GM18517 (cell line): Measurements from ENCODE around the gene C2orf42.
"Not testable (repeated sequence)": the region's sequence is repeated elsewhere in the genome, so short reads cannot be mapped to it uniquely, and the experiment has no call there.

Experiments
- ATAC-seq: cut with Tn5 transposase; IDR thresholded peaks from one replicate; pipeline ENCODE4 v1.9.1; 2021; ENCODE audit warnings: mild to moderate bottlenecking, moderate library complexity; ENCODE audit not compliant: unreplicated experiment

Gene C2orf42

GRCh38 chr2:70190418-70191243, at the start of gene C2orf42:
Gene C2orf42, minus strand, starts transcription at chr2:70191019. Its CDS starts 9,034 bp downstream, at chr2:70181985.
- peak; percentile 82 for ATAC-seq

- no peak for ATAC-seq
These were observed 49.8 kb upstream of the C2orf42 start for GRCh38 chr2:70240599-70240998.

- no peak for ATAC-seq
These were observed 43.1 kb upstream of the C2orf42 start for GRCh38 chr2:70233926-70234325.

DNA sequence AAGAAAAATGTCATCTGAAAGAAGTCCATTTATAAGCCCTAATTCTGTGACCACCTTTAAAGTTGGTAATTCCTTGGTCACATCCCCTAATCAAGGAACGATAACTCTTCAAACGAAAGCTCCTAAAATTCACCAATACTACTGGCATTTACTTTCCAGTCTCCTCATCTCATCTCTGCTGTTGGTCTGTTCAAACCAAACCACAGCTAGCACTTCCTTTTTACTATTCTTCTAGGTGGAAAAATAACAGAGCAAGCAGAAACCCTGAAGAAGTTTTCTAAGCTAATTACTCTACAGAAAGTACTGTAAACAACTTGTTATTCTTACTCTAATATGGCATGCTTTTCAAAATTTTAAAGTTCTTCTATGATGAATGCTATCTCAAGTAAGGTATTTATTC, 36.0 kb upstream of the C2orf42 start:
- no peak for ATAC-seq

- not testable (repeated sequence) for ATAC-seq
These were observed 32.5 kb upstream of the C2orf42 start for GRCh38 chr2:70223305-70223704.

DNA sequence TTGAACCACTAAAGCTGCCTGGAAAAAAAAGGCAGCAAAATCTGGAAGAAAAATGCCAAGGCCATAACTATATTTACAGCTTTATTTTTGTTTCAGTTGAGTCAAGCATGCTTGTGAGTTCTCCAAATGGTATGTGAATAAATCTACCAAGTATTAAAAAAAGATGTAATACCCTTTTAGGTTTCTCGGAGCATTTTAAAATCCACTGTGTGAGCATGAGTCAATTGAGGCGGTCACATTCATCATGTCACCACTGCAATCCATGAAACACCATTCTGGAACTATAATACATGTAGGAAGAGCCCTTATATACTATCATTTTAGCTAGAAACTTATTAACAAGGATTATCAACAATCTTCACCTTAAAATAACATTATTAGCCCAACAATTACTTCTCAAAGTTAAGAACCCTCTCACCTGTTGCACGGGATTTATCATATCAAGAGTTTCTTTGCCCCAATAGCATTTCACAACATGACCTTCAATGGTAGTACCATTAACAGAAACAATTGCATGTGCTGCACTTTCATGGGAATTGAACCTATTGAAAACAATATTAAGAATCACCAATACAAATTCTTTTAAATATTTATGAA, 24.2 kb upstream of the C2orf42 start:
- no peak for ATAC-seq

GRCh38 chr2:70214365-70214764, 23.5 kb upstream of the C2orf42 start:
- no peak for ATAC-seq

DNA sequence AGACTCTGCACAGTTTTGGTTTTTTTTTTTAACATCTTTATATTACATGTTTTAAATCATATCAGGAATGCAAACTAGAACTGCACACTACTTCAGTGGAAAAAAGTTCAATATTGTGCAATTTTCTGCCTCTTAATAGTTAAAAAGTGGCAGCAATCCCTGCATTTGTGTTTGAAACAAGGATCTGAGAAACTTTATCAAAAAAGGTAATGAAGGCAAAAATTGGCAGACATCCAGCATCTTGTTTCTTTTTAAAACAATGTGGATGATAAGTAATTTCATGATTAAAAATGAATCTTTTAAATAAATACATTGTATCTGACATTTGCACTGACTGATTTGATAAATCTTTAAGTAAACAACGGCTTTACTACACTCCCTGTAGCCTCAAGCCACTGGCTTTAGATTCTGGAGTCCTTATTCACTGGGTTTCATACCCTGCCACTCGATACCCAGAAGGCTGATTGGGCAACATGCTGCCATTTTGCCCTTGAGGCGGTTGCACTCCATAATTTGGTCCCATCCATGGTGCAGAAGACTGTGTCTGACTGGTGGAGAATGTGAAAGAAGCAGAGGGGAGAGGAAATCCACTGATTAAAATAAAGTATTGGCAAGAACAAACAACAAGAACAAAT, 21.6 kb upstream of the C2orf42 start:
- no peak for ATAC-seq

DNA sequence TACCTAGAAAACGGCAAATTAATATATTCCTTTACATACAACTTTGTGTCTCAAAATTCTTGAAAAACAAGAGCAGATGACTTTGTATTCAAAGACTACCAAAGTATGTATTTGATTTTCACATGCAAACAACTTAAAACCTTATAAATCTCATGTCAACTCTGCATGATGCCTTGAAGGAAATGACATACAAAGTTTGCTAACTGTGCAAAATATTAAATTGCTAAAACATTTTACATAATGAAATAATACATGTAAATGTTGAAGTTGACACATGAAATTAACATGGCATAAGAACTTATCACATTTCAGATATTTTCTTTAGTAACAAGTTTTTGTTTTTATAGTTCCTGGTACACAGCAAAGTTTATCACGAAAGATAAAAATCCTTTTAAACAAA, 20.8 kb upstream of the C2orf42 start:
- ATAC-seq, result no peak

DNA sequence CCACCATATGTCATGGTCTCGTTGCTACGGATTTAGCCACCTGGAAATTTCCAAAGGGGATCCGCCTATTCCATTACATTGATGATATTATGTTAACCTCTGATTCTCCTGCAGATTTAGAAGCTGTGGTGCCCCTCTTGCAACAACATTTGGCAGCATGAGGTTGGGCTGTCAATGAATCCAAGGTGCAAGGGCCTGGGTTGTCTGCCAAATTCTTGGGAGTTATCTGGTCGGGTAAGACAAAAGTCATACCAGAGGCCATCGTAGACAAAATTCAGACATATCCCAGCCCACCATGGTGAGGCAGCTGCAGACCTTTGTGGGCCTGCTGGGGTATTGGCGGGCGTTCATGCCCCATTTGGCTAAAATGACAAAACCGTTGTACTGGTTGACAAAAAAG, 13.6 kb upstream of the C2orf42 start:
- no peak for ATAC-seq

GRCh38 chr2:70203086-70203485, 12.3 kb upstream of the C2orf42 start:
- ATAC-seq, result no peak

GRCh38 chr2:70202236-70202806, 11.5 kb upstream of the C2orf42 start:
- ATAC-seq, result no peak

DNA sequence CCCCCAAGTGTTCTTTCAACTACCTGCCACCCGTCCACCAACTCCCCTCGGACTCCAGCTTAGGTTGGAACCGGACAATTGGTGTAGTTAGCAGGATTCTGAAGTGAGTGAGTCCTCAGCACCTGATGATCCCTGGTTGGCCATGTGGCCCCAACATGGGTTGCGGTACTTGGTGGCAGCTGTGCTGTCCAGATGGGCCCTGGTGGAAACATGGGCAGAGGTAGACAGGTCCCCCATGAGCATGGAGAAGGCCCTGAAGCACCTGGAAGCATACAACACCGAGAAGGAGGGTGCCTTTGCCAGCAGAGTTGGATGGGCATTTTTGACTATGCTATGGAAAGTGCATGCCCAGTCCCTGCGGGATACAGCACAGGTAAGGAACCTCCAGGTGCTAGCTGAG, 11.0 kb upstream of the C2orf42 start:
- no peak for ATAC-seq

- ATAC-seq, result no peak
These were observed 10.5 kb upstream of the C2orf42 start for GRCh38 chr2:70201225-70201768.

DNA sequence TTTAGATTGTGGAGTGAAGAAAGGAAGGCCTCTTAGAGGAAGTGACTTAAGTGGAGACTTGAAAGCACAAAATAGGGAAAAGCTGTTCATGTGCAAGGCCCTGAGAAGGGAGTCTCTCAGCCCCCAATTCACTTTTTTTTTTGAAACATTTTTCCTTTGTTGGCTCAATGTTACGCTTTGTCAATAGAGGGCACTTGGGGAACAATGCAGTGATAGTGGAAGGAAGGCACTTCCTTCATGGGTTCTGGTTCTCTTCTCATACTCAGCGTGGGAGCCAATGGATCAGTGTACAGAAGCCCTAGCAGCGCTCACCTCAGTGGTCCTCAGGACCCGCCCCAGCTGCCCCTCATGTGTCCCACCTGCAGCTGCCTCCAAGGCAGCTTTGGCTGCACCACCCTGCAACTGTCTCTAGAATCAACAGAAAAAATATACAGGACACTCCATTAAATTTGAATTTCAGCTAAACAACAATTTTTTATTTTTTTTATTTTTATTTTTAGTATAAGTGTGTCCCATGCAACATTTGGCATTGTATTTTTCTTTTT, 8.6 kb upstream of the C2orf42 start:
- ATAC-seq, result no peak

DNA sequence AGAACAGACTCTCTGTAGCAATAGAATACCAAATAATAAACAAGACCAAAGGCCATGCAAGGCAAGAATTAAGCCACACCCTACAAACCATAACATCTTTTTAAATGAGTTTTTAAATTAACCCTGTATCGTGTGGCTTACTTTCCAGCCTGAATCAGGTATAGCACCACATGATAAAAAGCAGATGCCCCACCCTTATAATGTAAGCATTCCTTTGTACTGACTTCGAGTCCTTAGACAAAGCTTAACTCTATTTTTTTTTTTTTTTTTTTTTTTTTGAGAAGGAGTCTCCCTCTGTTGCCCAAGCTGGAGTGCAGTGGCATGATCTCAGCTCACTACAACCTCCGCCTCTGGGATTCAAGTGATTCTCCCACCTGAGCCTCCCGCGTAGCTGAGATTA, 1.7 kb upstream of the C2orf42 start:
- no peak for ATAC-seq

GRCh38 chr2:70191244-70191735, 471 bp upstream of the C2orf42 start:
- no peak for ATAC-seq

GRCh38 chr2:70188460-70188859, 2.4 kb downstream of the C2orf42 start:
- ATAC-seq, result no peak

- not testable (repeated sequence) for ATAC-seq
These were observed 3.6 kb downstream of the C2orf42 start for GRCh38 chr2:70187170-70187569.

GRCh38 chr2:70182689-70183088, 8.1 kb downstream of the C2orf42 start:
- ATAC-seq, result no peak
